CD14-positive monocyte (primary cell): Measurements from ENCODE around the gene MOGAT3. TPM values are rescaled to one million over a fixed set of nuclear protein-coding genes. Genes with fewer than 3 reads are reported as not detected.
A peak's percentile ranks its signal among the peaks of the same experiment; 100 is the strongest.

Source experiments
- DNase-seq, 3 donors: peaks; one replicate each; pipeline ENCODE4 v3.0.0-alpha.2; 2011 to 2022
- H2AFZ ChIP-seq: 2 replicates; pipeline ENCODE4 v1.6.0; 2012; ENCODE audit warnings: mild to moderate bottlenecking, low read depth, low read length, inconsistent platforms; ENCODE audit not compliant: insufficient read depth, poor library complexity, severe bottlenecking
- H3K27ac ChIP-seq, 2 donors: 1 replicate in 1 of 2; 2 replicates in 1 of 2; pipeline ENCODE4 v1.5.1; 2012 to 2013; ENCODE audit warnings: low read length in 2 of 2, control low read depth in 1 of 2, inconsistent platforms in 1 of 2, low read depth in 1 of 2, mild to moderate bottlenecking in 1 of 2
- H3K27me3 ChIP-seq, 2 donors: one replicate each; pipeline versions ENCODE4 v1.6.0 to v1.6.1; 2011 to 2013; ENCODE audit warnings: low read length in 2 of 2; ENCODE audit not compliant: control insufficient read depth in 2 of 2, insufficient read depth in 2 of 2
- H3K36me3 ChIP-seq, 2 donors: replicated peaks in 1 of 2; 1 replicate in 1 of 2; 2 replicates in 1 of 2; pipeline versions ENCODE4 v1.5.1 to v1.6.1; 2012 to 2013; ENCODE audit warnings: low read length in 2 of 2, control low read depth in 1 of 2, inconsistent platforms in 1 of 2, mild to moderate bottlenecking in 1 of 2; ENCODE audit not compliant: insufficient read depth in 2 of 2, control insufficient read depth in 1 of 2
- H3K4me1 ChIP-seq, 2 donors: 1 replicate in 1 of 2; 2 replicates in 1 of 2; pipeline versions ENCODE4 v1.5.1 to v1.6.1; 2012 to 2013; ENCODE audit warnings: low read length in 2 of 2, control low read depth in 1 of 2, inconsistent platforms in 1 of 2, mild to moderate bottlenecking in 1 of 2, moderate library complexity in 1 of 2; ENCODE audit not compliant: insufficient read depth in 2 of 2, control insufficient read depth in 1 of 2
- H3K4me2 ChIP-seq: replicated peaks from 2 replicates; pipeline ENCODE3; 2012; ENCODE audit warnings: low read length, moderate library complexity, mild to moderate bottlenecking; ENCODE audit not compliant: poor library complexity, severe bottlenecking; ENCODE audit errors: extremely low read depth
- H3K4me3 ChIP-seq, 3 experiments: fragments of 200-600 bp in 1 of 3; sonication (generic) in 1 of 3; replicated peaks in 1 of 3; 1 replicate in 2 of 3; 2 replicates in 1 of 3; pipeline ENCODE4 v1.5.1; 2011 to 2013; ENCODE audit warnings: low read length in 3 of 3, mild to moderate bottlenecking in 3 of 3, control low read depth in 2 of 3, low read depth in 2 of 3, inconsistent platforms in 1 of 3, moderate library complexity in 1 of 3
- H3K79me2 ChIP-seq: 2 replicates; pipeline ENCODE4 v1.6.0; 2012; ENCODE audit warnings: mild to moderate bottlenecking, control low read depth, inconsistent platforms, low read length, moderate library complexity; ENCODE audit not compliant: insufficient read depth
- H3K9ac ChIP-seq: 2 replicates; pipeline ENCODE4 v1.6.0; 2017; ENCODE audit warnings: low read length, mild to moderate bottlenecking; ENCODE audit not compliant: insufficient read depth, poor library complexity, severe bottlenecking
- H3K9me3 ChIP-seq, 2 donors: replicated peaks in 1 of 2; 1 replicate in 1 of 2; 2 replicates in 1 of 2; pipeline versions ENCODE4 v1.5.1 to v1.6.1; 2012 to 2013; ENCODE audit warnings: low read length in 2 of 2, control low read depth in 1 of 2; ENCODE audit not compliant: control insufficient read depth in 1 of 2, insufficient read depth in 1 of 2
- H4K20me1 ChIP-seq: 2 replicates; pipeline ENCODE4 v1.6.0; 2012; ENCODE audit warnings: mild to moderate bottlenecking, low read length, control low read depth, moderate library complexity; ENCODE audit not compliant: insufficient read depth
- H3K27ac Mint-ChIP-seq, 7 donors: one replicate each; pipeline ENCODE4 v1.8.0; 2020; ENCODE audit warnings: mild to moderate bottlenecking in 7 of 7, mixed read lengths in 7 of 7, moderate library complexity in 6 of 7, inconsistent platforms in 2 of 7
- H3K27me3 Mint-ChIP-seq, 3 donors: one replicate each; pipeline ENCODE4 v1.8.0; 2021 to 2022; ENCODE audit warnings: low read depth in 3 of 3, mild to moderate bottlenecking in 3 of 3, mixed read lengths in 3 of 3, moderate library complexity in 3 of 3, inconsistent platforms in 1 of 3
- H3K36me3 Mint-ChIP-seq, 2 donors: one replicate each; pipeline ENCODE4 v1.8.0; 2020; ENCODE audit warnings: mixed read lengths in 2 of 2, inconsistent platforms in 1 of 2, mild to moderate bottlenecking in 1 of 2
- H3K4me1 Mint-ChIP-seq: one replicate; pipeline ENCODE4 v1.8.0; 2020; ENCODE audit warnings: mild to moderate bottlenecking, mixed read lengths
- H3K4me3 Mint-ChIP-seq, 2 donors: one replicate each; pipeline ENCODE4 v1.8.0; 2020; ENCODE audit warnings: mild to moderate bottlenecking in 2 of 2, mixed read lengths in 2 of 2, moderate library complexity in 1 of 2
- H3K9me3 Mint-ChIP-seq, 7 donors: one replicate each; pipeline ENCODE4 v1.8.0; 2020 to 2022; ENCODE audit warnings: mixed read lengths in 7 of 7, mild to moderate bottlenecking in 6 of 7, moderate library complexity in 6 of 7, inconsistent platforms in 2 of 7
- CTCF ChIP-seq: fragments of 200-600 bp; IDR thresholded peaks from one replicate; pipeline ENCODE4 v1.8.0; 2022; ENCODE audit warnings: antibody characterized with exemption, mild to moderate bottlenecking
- WGBS: methylation state at CpG from one replicate; pipeline ENCODE4 v1.1.5; 2013; ENCODE audit warnings: missing lambda C conversion rate; ENCODE audit not compliant: insufficient coverage; 5-methylcytosine and 5-hydroxymethylcytosine counted together
- intact Hi-C, 2 donors: fragments of 100-400 bp; cut with micrococcal nuclease; formaldehyde crosslinking; loops; one replicate each; pipeline versions ENCODE4 v1.15.0 to v1.15.1; 2023
- polyA plus RNA-seq, 3 donors: library from polyadenylated mRNA; depleted of rRNA in 1 of 3; unstranded in 2 of 3; stranded (reverse) in 1 of 3; fragments of 300-500 nt in 2 of 3; fragments of >200 nt in 1 of 3; fragmentation: Illumina TruSeq in 2 of 3; gene quantifications; 1 replicate in 2 of 3; 2 replicates in 1 of 3; pipeline ENCODE4 v1.2.3, GENCODE V29; 2012 to 2021

The MOGAT3 gene
- polyA plus RNA-seq, 3 donors: not detected

GRCh38 chr7:101216001-101216859, 15.4 kb upstream of the MOGAT3 start:
- no peaks in the 10 kb centered on the region for H3K27me3 ChIP-seq
- Mint-ChIP-seq H3K4me3 (peak overlapping the region; percentile 91 to 94), H3K36me3 (peaks cover 27 to 54% of the 10 kb centered on the region in 2 donors), H3K27ac (peak overlapping the region; percentile 70 to 92 (median 85)), H3K4me1 (peaks cover 32% of the 10 kb centered on the region), H3K27me3 (no peaks in the 10 kb centered on the region), H3K9me3 (no peaks in the 10 kb centered on the region)
- peak overlapping the region; percentile 66 to 100 (median 73) for H3K4me3 ChIP-seq
- peak overlapping the region; percentile 100 for H3K4me2 ChIP-seq
- TF ChIP-seq CTCF: no peak
- H3K27ac ChIP-seq: peak overlapping the region; percentile 32 to 90
- H3K4me1 ChIP-seq: peaks cover 24 to 37% of the 10 kb centered on the region in 2 donors
- H3K9ac ChIP-seq: peak overlapping the region; percentile 74
- H3K36me3 ChIP-seq: peaks cover 30 to 51% of the 10 kb centered on the region in 2 donors
- no peaks in the 10 kb centered on the region for H3K9me3 ChIP-seq
- peak overlapping the region; percentile 95 for H2AFZ ChIP-seq
- intact Hi-C loops: loop anchor here in 1 of 2 donors (2.0 kb wide), 1 partner anchor 29 kb away; the partner anchor contains the start of gene FIS1
- H3K79me2 ChIP-seq: peaks cover 49% of the 10 kb centered on the region
- peaks cover 14% of the 10 kb centered on the region for H4K20me1 ChIP-seq
- DNase-seq: peak in 2 of 3 donors; percentile 41
- 43% methylated on average over 18 of the region's 31 CpGs for WGBS

DNA sequence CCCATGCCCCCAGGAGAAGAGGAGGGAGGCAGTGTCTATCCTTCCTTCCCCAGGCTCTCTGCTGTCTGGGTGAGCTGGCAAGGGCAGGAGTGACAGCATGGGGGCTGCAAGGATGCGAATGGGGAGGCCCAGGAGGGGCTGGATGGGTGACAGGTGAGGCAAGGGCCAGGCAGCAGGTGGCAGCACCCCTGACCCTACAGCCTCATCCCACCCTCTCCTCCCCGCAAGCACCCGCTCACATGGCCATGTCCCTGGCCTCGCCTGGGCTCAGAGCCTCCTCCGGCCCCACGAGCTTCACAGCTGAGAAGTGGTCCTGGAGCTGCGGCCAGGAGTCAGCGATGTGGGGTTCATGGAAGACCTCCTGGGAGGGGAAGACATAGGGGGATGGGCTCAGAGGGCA, 11.2 kb upstream of the MOGAT3 start:
- Mint-ChIP-seq H3K4me3 (no peak overlapping the region), H3K27ac (peak overlapping the region in 1 of 7 donors; percentile 19), H3K36me3 (peaks cover 60 to 88% of the 10 kb centered on the region in 2 donors), H3K27me3 (no peaks in the 10 kb centered on the region), H3K9me3 (no peaks in the 10 kb centered on the region), H3K4me1 (peaks cover 14% of the 10 kb centered on the region)
- no peak overlapping the region for H3K27ac ChIP-seq
- H2AFZ ChIP-seq: no peak overlapping the region
- intact Hi-C loops: no loop called here
- H3K9me3 ChIP-seq: no peaks in the 10 kb centered on the region
- no peaks in the 10 kb centered on the region for H3K27me3 ChIP-seq
- no peak overlapping the region for H3K4me2 ChIP-seq
- H4K20me1 ChIP-seq: peaks cover 8% of the 10 kb centered on the region
- no peak overlapping the region for H3K9ac ChIP-seq
- peaks cover 14% of the 10 kb centered on the region in 2 donors for H3K4me1 ChIP-seq
- DNase-seq: no peak
- TF ChIP-seq CTCF: no peak
- peaks cover 68 to 84% of the 10 kb centered on the region in 2 donors for H3K36me3 ChIP-seq
- peaks cover 13% of the 10 kb centered on the region for H3K79me2 ChIP-seq
- WGBS: 100% methylated on average over 5 of the region's 8 CpGs
- H3K4me3 ChIP-seq: no peak overlapping the region
